GM20431 (cell line): ENCODE measurements around the gene RBP3.

Experiments
- in situ Hi-C: fragments of 300-500 bp; cut with MseI, MboI; formaldehyde crosslinking; loops from one replicate; pipeline ENCODE4 v1.15.0; 2020; ENCODE audit warnings: low sequenced_read_pairs; ENCODE audit not compliant: unreplicated experiment

The RBP3 gene

GRCh38 chr10:47351899-47352815 is 4.0 kb downstream of the RBP3 start:
- in situ Hi-C loops = no loop called here

GRCh38 chr10:47353351-47353750 is 5.2 kb downstream of the RBP3 start:
- in situ Hi-C loops = no loop called here

GRCh38 chr10:47354165-47354564 is 6.0 kb downstream of the RBP3 start:
- in situ Hi-C loops = no loop called here

GRCh38 chr10:47354900-47355299 is 6.7 kb downstream of the RBP3 start:
- in situ Hi-C loops = no loop called here

GRCh38 chr10:47356708-47357107 is 8.5 kb downstream of the RBP3 start:
- in situ Hi-C loops = no loop called here

GRCh38 chr10:47357131-47357582 is 9.0 kb downstream of the RBP3 start:
- in situ Hi-C loops = no loop called here

GRCh38 chr10:47357911-47358310 is 9.7 kb downstream of the RBP3 start:
- in situ Hi-C loops = no loop called here

- in situ Hi-C loops = no loop called here
These were observed 10.3 kb downstream of the RBP3 start for GRCh38 chr10:47358457-47358856.

- in situ Hi-C loops = no loop called here
These were observed 10.9 kb downstream of the RBP3 start for GRCh38 chr10:47359101-47359500.

GRCh38 chr10:47359626-47360418 is 11.7 kb downstream of the RBP3 start:
- in situ Hi-C loops = no loop called here

GRCh38 chr10:47360419-47361040 is 12.4 kb downstream of the RBP3 start:
- in situ Hi-C loops = no loop called here

- in situ Hi-C loops = no loop called here
These were observed 13.1 kb downstream of the RBP3 start for GRCh38 chr10:47361293-47361692.

GRCh38 chr10:47362199-47362598 is 14.0 kb downstream of the RBP3 start:
- in situ Hi-C loops = no loop called here

- in situ Hi-C loops = no loop called here
These were observed 15.6 kb downstream of the RBP3 start for GRCh38 chr10:47363781-47364180.

GRCh38 chr10:47364366-47364765 is 16.2 kb downstream of the RBP3 start:
- in situ Hi-C loops = no loop called here

GRCh38 chr10:47364911-47365310 is 16.7 kb downstream of the RBP3 start:
- in situ Hi-C loops = no loop called here

GRCh38 chr10:47365431-47366180 is 17.4 kb downstream of the RBP3 start:
- in situ Hi-C loops = no loop called here

GRCh38 chr10:47366181-47366631 is 18.0 kb downstream of the RBP3 start:
- in situ Hi-C loops = no loop called here

GRCh38 chr10:47366731-47367460 is 18.7 kb downstream of the RBP3 start:
- in situ Hi-C loops = no loop called here
